SK-N-SH (cell line): ENCODE results near the gene HOXC11. TPM values are rescaled to one million over a fixed set of nuclear protein-coding genes. Genes with fewer than 3 reads are reported as not detected.

Experiments used
- CTCF ChIA-PET: fragments of 300-600, 350-600 bp; formaldehyde crosslinking; extraction: SDS; loops from one replicate; lab custom pipeline; 2021; lab: Yijun Ruan, JAX
- POLR2A ChIA-PET: fragments of 350-600 bp; sonication (Branson Sonifier 250); formaldehyde crosslinking; extraction: SDS; loops from one replicate; lab custom pipeline; 2020; ENCODE audit warnings: antibody characterized with exemption, inconsistent platforms; lab: Yijun Ruan, JAX
- DNase-seq: peaks from one replicate; pipeline ENCODE4 v3.0.0; 2012
- H2AFZ ChIP-seq: fragments of 200-600 bp; sonication (generic); 2 replicates; pipeline ENCODE4 v1.8.1; 2016; ENCODE audit warnings: antibody characterized with exemption, mild to moderate bottlenecking, low read depth
- H3F3A ChIP-seq: fragments of 200-600 bp; sonication (generic); replicated peaks from 2 replicates; pipeline ENCODE3; 2016; ENCODE audit warnings: antibody characterized with exemption, mild to moderate bottlenecking; ENCODE audit not compliant: insufficient read depth
- H3K27ac ChIP-seq, 2 experiments: fragments of 200-500 bp in 1 of 2; fragments of 200-600 bp in 1 of 2; sonication (Bioruptor generic) in 1 of 2; sonication (generic), shearing (Covaris generic) in 1 of 2; 2 replicates each; pipeline versions ENCODE4 v1.5.1 to v1.6.1; 2014 to 2016; ENCODE audit warnings: low read depth in 2 of 2, inconsistent platforms in 1 of 2, low read length in 1 of 2, mild to moderate bottlenecking in 1 of 2, mixed read lengths in 1 of 2
- H3K27me3 ChIP-seq: fragments of 200-600 bp; sonication (generic), shearing (Covaris generic); 2 replicates; pipeline ENCODE4 v1.6.1; 2016; ENCODE audit warnings: mixed run types; ENCODE audit not compliant: insufficient read depth
- H3K36me3 ChIP-seq, 2 experiments: fragments of 200-500 bp in 1 of 2; fragments of 200-600 bp in 1 of 2; sonication (Bioruptor generic) in 1 of 2; sonication (generic) in 1 of 2; replicated peaks in 1 of 2; 2 replicates each; pipeline versions ENCODE3 to v1.5.1; 2014 to 2016; ENCODE audit warnings: low read length in 1 of 2, mild to moderate bottlenecking in 1 of 2; ENCODE audit not compliant: insufficient read depth in 2 of 2, control insufficient read depth in 1 of 2
- H3K4me1 ChIP-seq, 2 experiments: fragments of 200-500 bp in 1 of 2; fragments of 200-600 bp in 1 of 2; sonication (Bioruptor generic) in 1 of 2; sonication (generic), shearing (Covaris generic) in 1 of 2; 2 replicates each; pipeline versions ENCODE4 v1.5.1 to v1.6.1; 2014 to 2016; ENCODE audit warnings: low read depth in 1 of 2, low read length in 1 of 2, mixed run types in 1 of 2; ENCODE audit not compliant: insufficient read depth in 2 of 2, control insufficient read depth in 1 of 2
- H3K4me2 ChIP-seq: fragments of 200-600 bp; sonication (generic), shearing (Covaris generic); 2 replicates; pipeline ENCODE4 v1.6.1; 2017; ENCODE audit warnings: mixed run types
- H3K4me3 ChIP-seq, 2 experiments: fragments of 200-500 bp in 1 of 2; fragments of 200-600 bp in 1 of 2; sonication (Bioruptor generic) in 1 of 2; sonication (generic), shearing (Covaris generic) in 1 of 2; 2 replicates each; pipeline versions ENCODE4 v1.5.1 to v1.8.1; 2014 to 2016; ENCODE audit warnings: low read depth in 2 of 2, inconsistent platforms in 1 of 2, low read length in 1 of 2, mild to moderate bottlenecking in 1 of 2, mixed read lengths in 1 of 2, moderate library complexity in 1 of 2
- H3K79me2 ChIP-seq: fragments of 200-600 bp; sonication (generic); 2 replicates; pipeline ENCODE4 v1.8.1; 2017; ENCODE audit warnings: mild to moderate bottlenecking; ENCODE audit not compliant: insufficient read depth
- H3K9ac ChIP-seq: fragments of 200-600 bp; sonication (generic); 2 replicates; pipeline ENCODE4 v1.6.1; 2017; ENCODE audit warnings: mixed run types
- H3K9me2 ChIP-seq: fragments of 200-600 bp; sonication (generic); 2 replicates; pipeline ENCODE4 v1.6.1; 2017; ENCODE audit warnings: mixed run types
- H3K9me3 ChIP-seq: fragments of 200-600 bp; sonication (generic); 2 replicates; pipeline ENCODE4 v1.6.1; 2017; ENCODE audit warnings: mixed run types, mild to moderate bottlenecking, moderate library complexity
- H4K20me1 ChIP-seq: fragments of 200-600 bp; sonication (generic); 2 replicates; pipeline ENCODE4 v1.6.1; 2017; ENCODE audit warnings: mild to moderate bottlenecking, mixed run types; ENCODE audit not compliant: insufficient read depth
- CHD2 ChIP-seq: fragments of 150-350 bp; IDR thresholded peaks from 2 replicates; pipeline ENCODE4 v1.6.1; 2018; ENCODE audit warnings: low read length; ENCODE audit not compliant: partially characterized antibody
- ELF1 ChIP-seq: IDR thresholded peaks from 2 replicates; pipeline ENCODE4 v1.4.0; 2012
- FOXJ3 ChIP-seq: sonication (generic); formaldehyde crosslinking; IDR thresholded peaks from 2 replicates; pipeline ENCODE4 v1.5.1; 2020; ENCODE audit warnings: mild to moderate bottlenecking, missing genetic modification reagents
- JUND ChIP-seq: IDR thresholded peaks from 2 replicates; pipeline ENCODE4 v1.4.0; 2012
- MEF2A ChIP-seq: IDR thresholded peaks from 2 replicates; pipeline ENCODE4 v1.4.0; 2012; ENCODE audit warnings: low read depth, borderline replicate concordance
- NRF1 ChIP-seq: IDR thresholded peaks from 2 replicates; pipeline ENCODE4 v1.6.1; 2012; ENCODE audit warnings: low read depth, mild to moderate bottlenecking, low read length
- RAD21 ChIP-seq: IDR thresholded peaks from 2 replicates; pipeline ENCODE4 v1.6.1; 2012; ENCODE audit warnings: mild to moderate bottlenecking, low read length
- RFX5 ChIP-seq: IDR thresholded peaks from 2 replicates; pipeline ENCODE4 v1.6.1; 2012; ENCODE audit warnings: mild to moderate bottlenecking, improper control_type of control experiment, low read length
- RXRA ChIP-seq: IDR thresholded peaks from 2 replicates; pipeline ENCODE4 v1.4.0; 2012; ENCODE audit warnings: low read depth, mild to moderate bottlenecking, borderline replicate concordance
- SIN3A ChIP-seq: IDR thresholded peaks from 2 replicates; pipeline ENCODE4 v1.6.1; 2012; ENCODE audit warnings: low read depth, mild to moderate bottlenecking, low read length, moderate library complexity, borderline replicate concordance
- SMC3 ChIP-seq: IDR thresholded peaks from 2 replicates; pipeline ENCODE4 v1.6.1; 2012; ENCODE audit warnings: low read depth, low read length, improper control_type of control experiment
- TEAD4 ChIP-seq: IDR thresholded peaks from 2 replicates; pipeline ENCODE4 v1.4.0; 2012; ENCODE audit warnings: mild to moderate bottlenecking, borderline replicate concordance; ENCODE audit not compliant: insufficient read depth
- YY1 ChIP-seq: IDR thresholded peaks from 2 replicates; pipeline ENCODE4 v1.4.0; 2012; ENCODE audit warnings: low read depth, mild to moderate bottlenecking
- WGBS: methylation state at CpG from one replicate; pipeline ENCODE4 v1.1.6; 2017; ENCODE audit warnings: low lambda C conversion rate; 5-methylcytosine and 5-hydroxymethylcytosine counted together
- polyA plus RNA-seq, 3 experiments: library from polyadenylated mRNA; depleted of rRNA; stranded (reverse); fragments of >200 nt; gene quantifications; 2 replicates each; pipeline ENCODE4 v1.2.3, GENCODE V29; 2012
- TF ChIP-seq, protein P1 (sequence below): IDR thresholded peaks from 2 replicates; pipeline ENCODE4 v1.4.0; 2012; ENCODE audit warnings: low read depth, borderline replicate concordance
- TF ChIP-seq, protein P2 (sequence below): fragments of 200-600 bp; sonication (generic); IDR thresholded peaks from 2 replicates; pipeline ENCODE4 v1.6.1; 2017; ENCODE audit warnings: antibody characterized with exemption, mild to moderate bottlenecking, moderate library complexity
- TF ChIP-seq, protein P3 (sequence below): IDR thresholded peaks from 2 replicates; pipeline ENCODE4 v1.6.1; 2012; ENCODE audit warnings: mild to moderate bottlenecking, low read depth, low read length, moderate library complexity
- TF ChIP-seq, protein P4 (sequence below): IDR thresholded peaks from 2 replicates; pipeline ENCODE4 v1.4.0; 2012; ENCODE audit warnings: low read depth
- TF ChIP-seq, protein P5 (sequence below): fragments of 150-350 bp; IDR thresholded peaks from 2 replicates; pipeline ENCODE4 v1.6.1; 2016; ENCODE audit warnings: mild to moderate bottlenecking, low read depth, low read length

HOXC11 gene
- polyA plus RNA-seq, 1 of the 3 experiments (the other 2 are of a cell fraction): not detected

DNA sequence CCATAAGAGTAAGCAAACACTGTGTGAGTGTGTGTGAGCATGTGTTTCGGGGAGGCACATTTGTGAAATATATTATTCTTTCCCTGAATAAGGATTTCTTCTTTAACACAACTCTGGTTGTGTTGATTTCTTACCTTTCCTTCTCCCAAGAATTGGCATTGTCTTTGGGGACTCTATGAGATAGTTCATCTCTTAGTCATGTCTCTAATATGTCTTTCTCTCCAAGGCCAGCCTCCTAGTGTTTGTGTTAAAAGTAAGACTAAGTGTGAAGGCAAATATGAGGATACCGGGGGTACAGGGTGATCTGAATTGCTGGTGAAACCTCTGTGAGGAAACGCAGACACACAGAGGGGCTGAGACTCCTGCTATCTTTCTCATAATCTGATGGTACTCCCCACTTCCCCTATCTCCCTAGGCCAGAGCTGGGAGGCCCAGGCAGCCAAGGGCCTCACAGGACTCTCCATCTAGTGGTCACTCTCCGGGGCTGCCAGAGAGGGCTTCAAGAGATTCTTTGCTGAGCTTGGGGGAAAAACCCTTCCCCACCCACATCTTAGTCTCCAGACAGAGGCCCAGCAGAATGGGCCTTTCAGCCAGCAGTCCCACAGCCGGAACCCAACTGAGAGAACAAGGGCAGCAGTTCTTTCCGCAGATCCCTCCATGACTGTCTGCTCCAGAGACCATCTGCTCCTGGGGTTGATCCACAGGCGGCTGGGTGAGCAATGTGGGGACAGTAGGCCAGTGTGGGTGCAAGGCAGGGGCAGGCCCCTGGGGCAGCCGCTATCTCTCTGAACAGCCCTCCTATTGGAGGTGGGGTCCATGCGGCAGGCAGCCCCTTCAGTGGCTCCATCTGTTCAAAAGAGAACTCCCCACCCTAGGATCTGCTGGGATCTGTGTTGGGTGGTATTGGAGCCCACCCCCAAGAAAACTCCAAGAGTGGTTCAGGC, 24.0 kb upstream of the HOXC11 start:
- DNase-seq: no peak
- 26% methylated on average over 6 of the region's 9 CpGs for WGBS
- H3K4me1 ChIP-seq: no peaks in the 10 kb centered on the region; a peak in 1 of 4 replicates
- peaks cover 99% of the 10 kb centered on the region for H3K27me3 ChIP-seq
- no peak overlapping the region for H3K4me3 ChIP-seq
- H3K9me3 ChIP-seq: no peaks in the 10 kb centered on the region
- no peaks in the 10 kb centered on the region for H3K9me2 ChIP-seq
- H2AFZ ChIP-seq: no peak overlapping the region
- H3K36me3 ChIP-seq: no peaks in the 10 kb centered on the region
- TF ChIP-seq CHD2 (no peak), FOXJ3 (CRISPR knock-in tag) (no peak), RXRA (no peak), ELF1 (no peak), RFX5 (no peak), JUND (no peak), YY1 (no peak), TEAD4 (no peak), RAD21 (no peak), MEF2A (no peak), NRF1 (no peak), SIN3A (no peak), SMC3 (no peak)
- TF ChIP-seq, protein P1, sequence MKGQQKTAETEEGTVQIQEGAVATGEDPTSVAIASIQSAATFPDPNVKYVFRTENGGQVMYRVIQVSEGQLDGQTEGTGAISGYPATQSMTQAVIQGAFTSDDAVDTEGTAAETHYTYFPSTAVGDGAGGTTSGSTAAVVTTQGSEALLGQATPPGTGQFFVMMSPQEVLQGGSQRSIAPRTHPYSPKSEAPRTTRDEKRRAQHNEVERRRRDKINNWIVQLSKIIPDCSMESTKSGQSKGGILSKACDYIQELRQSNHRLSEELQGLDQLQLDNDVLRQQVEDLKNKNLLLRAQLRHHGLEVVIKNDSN: no peak
- TF ChIP-seq, protein P2, sequence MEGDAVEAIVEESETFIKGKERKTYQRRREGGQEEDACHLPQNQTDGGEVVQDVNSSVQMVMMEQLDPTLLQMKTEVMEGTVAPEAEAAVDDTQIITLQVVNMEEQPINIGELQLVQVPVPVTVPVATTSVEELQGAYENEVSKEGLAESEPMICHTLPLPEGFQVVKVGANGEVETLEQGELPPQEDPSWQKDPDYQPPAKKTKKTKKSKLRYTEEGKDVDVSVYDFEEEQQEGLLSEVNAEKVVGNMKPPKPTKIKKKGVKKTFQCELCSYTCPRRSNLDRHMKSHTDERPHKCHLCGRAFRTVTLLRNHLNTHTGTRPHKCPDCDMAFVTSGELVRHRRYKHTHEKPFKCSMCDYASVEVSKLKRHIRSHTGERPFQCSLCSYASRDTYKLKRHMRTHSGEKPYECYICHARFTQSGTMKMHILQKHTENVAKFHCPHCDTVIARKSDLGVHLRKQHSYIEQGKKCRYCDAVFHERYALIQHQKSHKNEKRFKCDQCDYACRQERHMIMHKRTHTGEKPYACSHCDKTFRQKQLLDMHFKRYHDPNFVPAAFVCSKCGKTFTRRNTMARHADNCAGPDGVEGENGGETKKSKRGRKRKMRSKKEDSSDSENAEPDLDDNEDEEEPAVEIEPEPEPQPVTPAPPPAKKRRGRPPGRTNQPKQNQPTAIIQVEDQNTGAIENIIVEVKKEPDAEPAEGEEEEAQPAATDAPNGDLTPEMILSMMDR: no peak
- TF ChIP-seq, protein P3, sequence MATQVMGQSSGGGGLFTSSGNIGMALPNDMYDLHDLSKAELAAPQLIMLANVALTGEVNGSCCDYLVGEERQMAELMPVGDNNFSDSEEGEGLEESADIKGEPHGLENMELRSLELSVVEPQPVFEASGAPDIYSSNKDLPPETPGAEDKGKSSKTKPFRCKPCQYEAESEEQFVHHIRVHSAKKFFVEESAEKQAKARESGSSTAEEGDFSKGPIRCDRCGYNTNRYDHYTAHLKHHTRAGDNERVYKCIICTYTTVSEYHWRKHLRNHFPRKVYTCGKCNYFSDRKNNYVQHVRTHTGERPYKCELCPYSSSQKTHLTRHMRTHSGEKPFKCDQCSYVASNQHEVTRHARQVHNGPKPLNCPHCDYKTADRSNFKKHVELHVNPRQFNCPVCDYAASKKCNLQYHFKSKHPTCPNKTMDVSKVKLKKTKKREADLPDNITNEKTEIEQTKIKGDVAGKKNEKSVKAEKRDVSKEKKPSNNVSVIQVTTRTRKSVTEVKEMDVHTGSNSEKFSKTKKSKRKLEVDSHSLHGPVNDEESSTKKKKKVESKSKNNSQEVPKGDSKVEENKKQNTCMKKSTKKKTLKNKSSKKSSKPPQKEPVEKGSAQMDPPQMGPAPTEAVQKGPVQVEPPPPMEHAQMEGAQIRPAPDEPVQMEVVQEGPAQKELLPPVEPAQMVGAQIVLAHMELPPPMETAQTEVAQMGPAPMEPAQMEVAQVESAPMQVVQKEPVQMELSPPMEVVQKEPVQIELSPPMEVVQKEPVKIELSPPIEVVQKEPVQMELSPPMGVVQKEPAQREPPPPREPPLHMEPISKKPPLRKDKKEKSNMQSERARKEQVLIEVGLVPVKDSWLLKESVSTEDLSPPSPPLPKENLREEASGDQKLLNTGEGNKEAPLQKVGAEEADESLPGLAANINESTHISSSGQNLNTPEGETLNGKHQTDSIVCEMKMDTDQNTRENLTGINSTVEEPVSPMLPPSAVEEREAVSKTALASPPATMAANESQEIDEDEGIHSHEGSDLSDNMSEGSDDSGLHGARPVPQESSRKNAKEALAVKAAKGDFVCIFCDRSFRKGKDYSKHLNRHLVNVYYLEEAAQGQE: no peak
- TF ChIP-seq, protein P4, sequence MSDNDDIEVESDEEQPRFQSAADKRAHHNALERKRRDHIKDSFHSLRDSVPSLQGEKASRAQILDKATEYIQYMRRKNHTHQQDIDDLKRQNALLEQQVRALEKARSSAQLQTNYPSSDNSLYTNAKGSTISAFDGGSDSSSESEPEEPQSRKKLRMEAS: no peak
- TF ChIP-seq, protein P5, sequence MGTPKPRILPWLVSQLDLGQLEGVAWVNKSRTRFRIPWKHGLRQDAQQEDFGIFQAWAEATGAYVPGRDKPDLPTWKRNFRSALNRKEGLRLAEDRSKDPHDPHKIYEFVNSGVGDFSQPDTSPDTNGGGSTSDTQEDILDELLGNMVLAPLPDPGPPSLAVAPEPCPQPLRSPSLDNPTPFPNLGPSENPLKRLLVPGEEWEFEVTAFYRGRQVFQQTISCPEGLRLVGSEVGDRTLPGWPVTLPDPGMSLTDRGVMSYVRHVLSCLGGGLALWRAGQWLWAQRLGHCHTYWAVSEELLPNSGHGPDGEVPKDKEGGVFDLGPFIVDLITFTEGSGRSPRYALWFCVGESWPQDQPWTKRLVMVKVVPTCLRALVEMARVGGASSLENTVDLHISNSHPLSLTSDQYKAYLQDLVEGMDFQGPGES: no peak
- TF ChIP-seq, all 33 proteins: peak for 0
- ChIA-PET CTCF (interaction anchor here (0.6 to 1.4 kb wide), 5 partner anchors 8 to 266 kb away, joined by 3 read pairs; partner anchors contain the start of gene HOXC10), POLR2A (no interaction called here)
- peaks cover 10% of the 10 kb centered on the region; the same call in 1 of the 2 replicates for H4K20me1 ChIP-seq
- H3K9ac ChIP-seq: no peak overlapping the region
- H3K27ac ChIP-seq: no peak overlapping the region
- H3K79me2 ChIP-seq: no peaks in the 10 kb centered on the region
- no peaks in the 10 kb centered on the region for H3F3A ChIP-seq
- H3K4me2 ChIP-seq: no peak overlapping the region
